Vagina (tissue), 2 donors: ENCODE results near the gene EEF2KMT. TPM values are rescaled to one million over a fixed set of nuclear protein-coding genes. Genes with fewer than 3 reads are reported as not detected.
A peak's percentile ranks its signal among the peaks of the same experiment; 100 is the strongest.
"Not testable (repeated sequence)": the region's sequence is repeated elsewhere in the genome, so short reads cannot be mapped to it uniquely, and the experiment has no call there.

Experiments
- DNase-seq, 2 donors: peaks; one replicate each; pipeline ENCODE4 v3.0.0-alpha.2; 2017; ENCODE audit errors: extremely low spot score in 2 of 2
- H3K27ac ChIP-seq: fragments of 200-600 bp; sonication (generic); one replicate; pipeline ENCODE4 v1.5.1; 2019
- H3K27me3 ChIP-seq: fragments of 200-600 bp; sonication (generic); one replicate; pipeline ENCODE4 v1.5.1; 2019
- H3K36me3 ChIP-seq, 2 donors: fragments of 200-600 bp; sonication (generic); one replicate each; pipeline ENCODE4 v1.5.1; 2017 to 2019
- H3K4me1 ChIP-seq: fragments of 200-600 bp; sonication (generic); one replicate; pipeline ENCODE4 v1.5.1; 2019
- H3K4me3 ChIP-seq, 2 donors: fragments of 200-600 bp; sonication (generic); 1 replicate in 1 of 2; 2 replicates in 1 of 2; pipeline ENCODE4 v1.5.1; 2016 to 2019
- H3K9me3 ChIP-seq: fragments of 200-600 bp; sonication (generic); one replicate; pipeline ENCODE4 v1.5.1; 2019
- CTCF ChIP-seq, 3 experiments: fragments of 450-650 bp in 2 of 3; fragments of 200-600 bp in 1 of 3; sonication (generic) in 1 of 3; IDR thresholded peaks; one replicate each; pipeline ENCODE4 v1.5.1; 2017 to 2019; ENCODE audit warnings: antibody characterized with exemption in 3 of 3, mild to moderate bottlenecking in 2 of 3, moderate library complexity in 2 of 3
- POLR2A ChIP-seq, 2 donors: fragments of 450-650 bp; IDR thresholded peaks; one replicate each; pipeline ENCODE4 v1.6.1; 2017; ENCODE audit warnings: antibody characterized with exemption in 2 of 2, mild to moderate bottlenecking in 2 of 2, moderate library complexity in 2 of 2
- POLR2AphosphoS5 ChIP-seq, 2 donors: sonication (generic); formaldehyde crosslinking; IDR thresholded peaks; one replicate each; pipeline ENCODE4 v1.9.0; 2017; ENCODE audit warnings: antibody characterized with exemption in 2 of 2, mild to moderate bottlenecking in 2 of 2, low read depth in 1 of 2; ENCODE audit not compliant: insufficient read depth in 1 of 2
- intact Hi-C: fragments of 100-400 bp; cut with DNase I; formaldehyde crosslinking; loops from one replicate; pipeline ENCODE4 v1.15.1; 2023
- total RNA-seq: library from RNA; depleted of rRNA; stranded (reverse); fragments of >200 nt; gene quantifications from one replicate; pipeline ENCODE4 v1.2.3, GENCODE V29; 2016

Gene EEF2KMT
- total RNA-seq: 15.7 TPM

GRCh38 chr16:5097470-5098220 lies at the start of gene EEF2KMT:
TSS of gene EEF2KMT (minus strand) at chr16:5097795. CDS start at chr16:5097739, 56 bp downstream.
- H3K27me3 ChIP-seq, H3K36me3 ChIP-seq, intact Hi-C loops, H3K9me3 ChIP-seq: not testable (repeated sequence)
- peak; percentile 99 for DNase-seq
- peak within 1 kb of the TSS; percentile 86 to 88 for H3K4me3 ChIP-seq
- peak within 1 kb of the TSS; percentile 81 for H3K27ac ChIP-seq
- peaks cover 13% of the 10 kb centered on the region for H3K4me1 ChIP-seq

GRCh38 chr16:5144621-5144956 lies 47.0 kb upstream of the EEF2KMT start:
- intact Hi-C loops: not testable (repeated sequence)

GRCh38 chr16:5143761-5144620 lies 46.4 kb upstream of the EEF2KMT start:
- Histone ChIP-seq H3K9me3 (no peaks in the 10 kb centered on the region), H3K27ac (no peak overlapping the region), H3K27me3 (no peaks in the 10 kb centered on the region), H3K4me3 (no peak overlapping the region), H3K36me3 (no peaks in the 10 kb centered on the region), H3K4me1 (no peaks in the 10 kb centered on the region)
- intact Hi-C loops: no loop called here
- TF ChIP-seq CTCF (IDR thresholded peaks at IDR 0.05) (no peak), POLR2A (IDR thresholded peaks at IDR 0.05) (no peak), POLR2AphosphoS5 (IDR thresholded peaks at IDR 0.05; ENCODE audit: insufficient read depth in 1 of 2, low read depth in 1 of 2) (no peak)
- no peak for DNase-seq

More at GRCh38 chr16:5144621-5144956, 47.0 kb upstream of the EEF2KMT start:
- DNase-seq, H3K4me1 ChIP-seq, H3K27ac ChIP-seq, H3K27me3 ChIP-seq, H3K4me3 ChIP-seq, H3K9me3 ChIP-seq, H3K36me3 ChIP-seq: not testable (repeated sequence)

- H3K9me3 ChIP-seq, H3K4me3 ChIP-seq, H3K27ac ChIP-seq, DNase-seq, H3K36me3 ChIP-seq, H3K27me3 ChIP-seq, H3K4me1 ChIP-seq, intact Hi-C loops: not testable (repeated sequence)
Observed at GRCh38 chr16:5140151-5140550, 42.6 kb upstream of the EEF2KMT start.

- intact Hi-C loops: not testable (repeated sequence)
Observed at GRCh38 chr16:5134739-5135452, 37.3 kb upstream of the EEF2KMT start.

GRCh38 chr16:5132915-5133600 lies 35.5 kb upstream of the EEF2KMT start:
- H3K9me3 ChIP-seq, H3K4me3 ChIP-seq, H3K36me3 ChIP-seq, H3K27me3 ChIP-seq, DNase-seq, H3K4me1 ChIP-seq, intact Hi-C loops, H3K27ac ChIP-seq: not testable (repeated sequence)

More at GRCh38 chr16:5134739-5135452, 37.3 kb upstream of the EEF2KMT start:
- not testable (repeated sequence) for H3K27me3 ChIP-seq, H3K4me1 ChIP-seq, H3K4me3 ChIP-seq, DNase-seq, H3K9me3 ChIP-seq, H3K27ac ChIP-seq, H3K36me3 ChIP-seq

- H3K27me3 ChIP-seq, H3K36me3 ChIP-seq, intact Hi-C loops, DNase-seq, H3K9me3 ChIP-seq, H3K4me1 ChIP-seq, H3K27ac ChIP-seq, H3K4me3 ChIP-seq: not testable (repeated sequence)
Observed at GRCh38 chr16:5131467-5132004, 33.9 kb upstream of the EEF2KMT start.

- H3K36me3 ChIP-seq, H3K9me3 ChIP-seq, H3K27ac ChIP-seq, H3K27me3 ChIP-seq, intact Hi-C loops, DNase-seq: not testable (repeated sequence)
- Histone ChIP-seq H3K4me1 (peaks cover 12% of the 10 kb centered on the region), H3K4me3 (peak overlapping the region; percentile 7)
Observed at GRCh38 chr16:5117300-5118087, 19.9 kb upstream of the EEF2KMT start.

- H3K36me3 ChIP-seq, H3K27ac ChIP-seq, intact Hi-C loops, DNase-seq, H3K27me3 ChIP-seq, H3K9me3 ChIP-seq: not testable (repeated sequence)
- Histone ChIP-seq H3K4me1 (peaks cover 12% of the 10 kb centered on the region), H3K4me3 (peak overlapping the region in 1 of 2 donors; percentile 7)
Observed at GRCh38 chr16:5116780-5117295, 19.2 kb upstream of the EEF2KMT start.

- H3K27me3 ChIP-seq, H3K4me3 ChIP-seq, H3K4me1 ChIP-seq, H3K27ac ChIP-seq, H3K36me3 ChIP-seq, H3K9me3 ChIP-seq, DNase-seq, intact Hi-C loops: not testable (repeated sequence)
Observed at GRCh38 chr16:5110933-5111332, 13.3 kb upstream of the EEF2KMT start.
